ENCODE data around the gene TRIO.
"Not testable (repeated sequence)": the region's sequence is repeated elsewhere in the genome, so short reads cannot be mapped to it uniquely, and the experiment has no call there.

The TRIO gene

DNA sequence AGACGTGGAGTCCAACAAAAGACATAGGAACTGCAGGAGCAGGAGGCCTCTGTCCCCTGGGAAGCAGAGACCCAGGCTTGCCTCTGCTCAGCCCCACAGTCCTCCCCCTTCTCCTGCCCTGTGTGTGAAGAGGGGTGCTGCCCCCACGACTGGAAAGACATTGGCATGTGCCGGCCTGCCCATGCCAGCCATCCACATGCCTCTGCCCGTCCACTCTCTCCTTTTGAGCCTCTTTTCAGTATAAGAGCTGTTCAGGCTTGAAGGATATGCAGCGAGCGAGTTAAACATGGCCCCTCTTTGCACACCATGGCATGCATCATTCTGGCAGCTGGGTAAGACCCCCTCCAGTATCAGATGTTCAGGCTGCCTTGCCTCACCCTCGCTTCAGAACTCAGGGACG lies 278.7 kb downstream of the TRIO start:
- no peak for DNase-seq

DNA sequence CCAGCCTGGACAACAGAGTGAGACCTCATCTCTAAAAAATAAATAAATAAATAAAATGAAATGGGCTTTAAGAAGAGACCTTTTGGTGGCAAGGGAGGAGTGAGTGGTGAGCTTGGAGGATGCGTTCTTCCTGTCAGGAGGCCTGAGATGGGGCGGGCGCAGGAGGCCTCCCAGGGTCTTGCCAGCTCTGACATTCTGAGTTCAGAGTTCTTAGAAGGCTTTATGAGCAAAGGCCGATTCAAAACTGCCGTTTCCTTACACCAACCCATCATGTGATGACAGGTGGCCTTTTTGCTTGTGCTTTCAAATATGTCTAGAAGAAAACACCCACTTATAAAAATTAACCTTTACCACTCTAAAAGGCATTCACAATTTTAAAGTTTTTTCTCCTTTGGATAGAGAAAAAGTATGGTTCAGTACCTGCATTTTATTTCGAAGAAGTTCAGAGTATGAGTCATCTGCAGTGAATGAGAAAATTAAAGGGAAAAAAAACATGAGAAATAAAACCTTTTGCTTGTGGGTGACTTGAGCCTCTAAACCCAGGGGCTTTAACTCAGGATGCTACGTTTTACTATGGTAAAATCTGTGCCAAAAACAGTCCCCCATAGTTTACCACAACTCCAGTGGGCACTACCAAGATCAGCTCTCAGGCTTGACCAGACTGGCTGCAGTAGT lies 281.0 kb downstream of the TRIO start:
- DNase-seq: no peak

GRCh38 chr5:14425559-14425958 lies 282.4 kb downstream of the TRIO start:
- DNase-seq: no peak

DNA sequence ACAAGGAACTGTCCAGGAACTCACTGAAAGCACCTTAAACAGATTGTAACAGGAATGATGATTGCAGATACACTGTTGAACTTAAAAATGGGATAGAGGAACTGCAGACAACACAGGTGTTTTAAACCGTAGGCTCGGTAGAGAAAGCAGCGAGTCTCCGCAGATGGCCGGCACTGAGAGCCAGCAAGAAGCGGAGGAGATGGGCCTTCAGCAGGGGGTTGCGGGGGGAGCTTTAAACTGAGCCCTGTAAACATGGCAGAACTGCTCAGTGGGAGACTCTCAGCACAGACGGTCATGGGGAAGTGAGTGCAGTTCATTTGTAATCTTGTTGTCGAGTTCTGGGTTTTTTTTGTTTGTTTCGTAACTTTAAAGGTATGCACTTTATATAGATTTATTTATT lies 283.4 kb downstream of the TRIO start:
- DNase-seq: no peak

GRCh38 chr5:14428302-14429081 lies 285.4 kb downstream of the TRIO start:
- no peak for DNase-seq

GRCh38 chr5:14429101-14430050 lies 286.2 kb downstream of the TRIO start:
- DNase-seq: no peak

- no peak for DNase-seq
Measured at GRCh38 chr5:14431534-14431933, 288.4 kb downstream of the TRIO start.

- no peak for DNase-seq
Measured at GRCh38 chr5:14432931-14433589, 289.9 kb downstream of the TRIO start.

GRCh38 chr5:14435481-14435880 lies 292.3 kb downstream of the TRIO start:
- DNase-seq: no peak

- DNase-seq: not testable (repeated sequence)
Measured at GRCh38 chr5:14436122-14436521, 293.0 kb downstream of the TRIO start.

- DNase-seq: no peak
Measured at GRCh38 chr5:14436801-14437542, 293.8 kb downstream of the TRIO start.

GRCh38 chr5:14438195-14438606 lies 295.1 kb downstream of the TRIO start:
- DNase-seq: no peak

DNA sequence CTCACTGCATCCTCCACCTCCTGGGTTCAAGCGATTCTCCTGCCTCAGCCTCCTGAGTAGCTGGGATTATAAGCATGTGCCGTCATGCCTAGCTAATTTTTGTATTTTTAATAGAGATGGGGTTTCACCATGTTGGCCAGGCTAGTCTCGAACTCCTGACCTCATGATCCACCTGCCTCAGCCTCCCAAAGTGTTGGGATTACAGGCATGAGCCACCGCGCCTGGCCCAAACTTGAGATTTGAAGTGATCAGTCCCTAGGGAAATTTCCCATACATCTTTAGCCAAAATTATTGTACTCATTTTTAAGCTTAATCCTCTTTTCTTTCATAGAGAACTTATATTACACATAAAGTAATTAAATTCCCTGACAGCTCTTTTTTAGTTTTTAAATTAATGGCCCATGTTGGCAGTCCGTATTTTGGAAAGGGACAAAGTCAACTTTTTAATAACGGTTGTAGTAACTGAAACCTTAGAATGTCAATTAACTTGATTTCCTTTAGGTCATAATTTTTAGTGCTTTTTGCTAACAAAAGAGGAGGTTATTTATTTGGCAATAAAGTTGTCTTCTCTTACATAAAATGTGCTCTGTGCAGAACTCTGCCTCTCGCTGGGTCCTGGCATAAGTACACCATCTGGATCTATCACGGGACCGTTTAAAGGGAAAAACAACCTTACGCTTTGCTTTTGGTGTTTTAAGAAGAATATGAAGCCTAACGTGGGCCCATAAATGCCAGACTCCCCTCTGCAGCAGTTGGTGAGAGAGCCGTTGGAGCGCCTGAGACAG lies 296.1 kb downstream of the TRIO start:
- no peak for DNase-seq

GRCh38 chr5:14440223-14440581 lies 297.1 kb downstream of the TRIO start:
- DNase-seq: no peak

DNA sequence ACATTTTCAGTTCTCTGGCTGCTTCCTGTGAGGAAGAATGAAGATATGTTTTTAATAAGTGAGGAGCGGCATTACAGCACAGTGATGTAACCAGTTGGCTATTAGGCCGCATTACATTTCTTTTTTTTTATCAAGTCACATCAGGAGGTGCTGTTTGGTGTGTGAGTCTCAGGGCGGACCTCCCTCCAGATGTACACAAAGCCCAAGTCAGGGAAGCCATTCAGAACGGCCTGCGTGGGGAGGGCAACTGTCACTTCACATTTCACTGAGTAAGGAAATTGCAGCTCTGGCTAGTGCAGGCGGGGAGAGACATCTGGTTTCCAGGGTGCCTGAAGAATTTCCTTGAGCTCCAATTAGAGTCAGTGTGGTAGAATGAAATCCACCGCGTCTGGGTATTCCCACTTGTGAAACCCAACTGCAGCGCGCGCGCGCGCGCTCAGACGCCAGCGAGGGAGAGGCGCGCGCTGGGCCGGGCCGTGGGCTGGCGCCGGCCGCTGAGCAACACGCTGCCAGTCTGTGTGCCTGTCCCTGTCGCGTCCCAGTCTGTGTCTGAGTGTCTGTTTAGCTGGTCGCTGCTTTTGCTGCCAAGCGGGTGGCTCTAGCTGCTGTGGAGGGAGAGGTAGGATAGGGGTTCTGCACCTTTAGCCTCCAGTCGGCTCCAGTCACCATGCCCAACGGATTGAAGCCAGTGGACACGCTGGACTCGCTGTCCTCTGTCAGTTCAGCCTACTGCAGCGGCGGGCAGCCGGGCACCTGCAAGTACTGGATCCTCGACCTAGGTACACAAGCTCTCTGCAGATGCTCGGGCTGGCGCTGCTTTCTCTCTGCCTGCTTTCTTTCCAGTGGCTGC lies 297.7 kb downstream of the TRIO start:
- no peak for DNase-seq

GRCh38 chr5:14441641-14442040 lies 298.5 kb downstream of the TRIO start:
- no peak for DNase-seq

GRCh38 chr5:14442536-14442935 lies 299.4 kb downstream of the TRIO start:
- no peak for DNase-seq

DNA sequence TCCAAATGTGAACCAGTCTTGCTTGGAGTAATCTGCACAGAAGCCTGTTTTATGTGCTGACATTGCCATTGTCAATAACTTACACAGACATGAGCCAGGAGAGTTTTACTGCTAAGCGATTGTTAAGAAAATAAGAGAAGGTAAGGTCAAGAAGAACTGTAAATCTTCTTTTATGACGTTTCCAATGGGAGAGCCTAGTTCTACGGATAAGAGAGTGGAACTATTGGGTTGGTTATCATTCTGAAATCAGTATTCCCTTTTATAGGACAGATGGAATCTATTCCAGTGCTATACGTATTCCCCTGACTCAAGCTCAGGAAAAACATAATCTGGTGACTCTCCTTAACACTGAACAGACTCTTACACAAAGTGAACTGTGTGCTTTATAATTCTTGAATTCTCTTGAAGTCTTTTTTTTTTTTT lies 300.5 kb downstream of the TRIO start:
- no peak for DNase-seq

- DNase-seq: no peak
Measured at GRCh38 chr5:14444161-14444560, 301.0 kb downstream of the TRIO start.

DNA sequence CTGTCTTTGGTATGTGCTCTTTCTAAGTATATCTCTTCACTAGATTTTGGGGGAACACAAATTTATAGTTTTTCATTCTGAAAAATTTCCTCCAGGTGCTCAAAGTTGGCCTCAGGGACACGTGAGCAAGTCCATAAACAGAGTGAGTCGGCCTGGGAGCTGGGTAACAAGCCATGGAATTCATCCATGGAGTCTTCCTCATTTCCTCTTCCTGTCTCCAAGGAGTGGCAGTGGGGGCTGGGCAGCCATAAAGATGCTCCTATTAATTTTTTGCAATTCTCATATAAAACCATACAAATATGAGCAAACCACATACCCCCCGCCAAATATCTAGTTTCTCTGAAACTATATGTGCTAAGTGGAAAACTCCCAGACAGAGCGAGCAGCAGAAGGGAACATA lies 301.9 kb downstream of the TRIO start:
- no peak for DNase-seq

Measured in CD4-positive, alpha-beta T cell treated with Interleukin-15 for 1 hour (primary cell).